ENCODE measurements around the gene FAM118A.
"Not testable (repeated sequence)": the region's sequence is repeated elsewhere in the genome, so short reads cannot be mapped to it uniquely, and the experiment has no call there.

FAM118A gene

DNA sequence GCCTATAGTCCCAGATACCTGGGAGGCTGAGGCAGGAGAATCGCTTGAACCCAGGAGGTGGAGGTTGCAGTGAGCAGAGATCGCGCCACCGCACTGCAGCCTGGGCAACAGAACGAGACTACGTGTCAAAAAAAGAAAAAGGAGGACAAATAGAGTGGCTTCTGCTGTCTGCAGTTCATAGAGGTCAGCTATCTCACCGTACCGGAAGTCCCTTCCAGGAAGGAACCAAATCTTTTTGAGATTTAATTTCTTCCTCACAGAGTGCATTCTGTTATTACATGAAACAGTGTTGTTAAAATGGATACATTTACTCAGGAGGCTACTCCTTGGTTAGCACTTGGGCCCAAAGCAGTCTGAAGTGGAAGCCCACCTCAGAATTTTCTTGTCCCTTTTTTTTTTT lies 33.4 kb downstream of the FAM118A start:
- DNase-seq (ENCODE audit: low spot score) = no peak
- TF ChIP-seq, protein P1, sequence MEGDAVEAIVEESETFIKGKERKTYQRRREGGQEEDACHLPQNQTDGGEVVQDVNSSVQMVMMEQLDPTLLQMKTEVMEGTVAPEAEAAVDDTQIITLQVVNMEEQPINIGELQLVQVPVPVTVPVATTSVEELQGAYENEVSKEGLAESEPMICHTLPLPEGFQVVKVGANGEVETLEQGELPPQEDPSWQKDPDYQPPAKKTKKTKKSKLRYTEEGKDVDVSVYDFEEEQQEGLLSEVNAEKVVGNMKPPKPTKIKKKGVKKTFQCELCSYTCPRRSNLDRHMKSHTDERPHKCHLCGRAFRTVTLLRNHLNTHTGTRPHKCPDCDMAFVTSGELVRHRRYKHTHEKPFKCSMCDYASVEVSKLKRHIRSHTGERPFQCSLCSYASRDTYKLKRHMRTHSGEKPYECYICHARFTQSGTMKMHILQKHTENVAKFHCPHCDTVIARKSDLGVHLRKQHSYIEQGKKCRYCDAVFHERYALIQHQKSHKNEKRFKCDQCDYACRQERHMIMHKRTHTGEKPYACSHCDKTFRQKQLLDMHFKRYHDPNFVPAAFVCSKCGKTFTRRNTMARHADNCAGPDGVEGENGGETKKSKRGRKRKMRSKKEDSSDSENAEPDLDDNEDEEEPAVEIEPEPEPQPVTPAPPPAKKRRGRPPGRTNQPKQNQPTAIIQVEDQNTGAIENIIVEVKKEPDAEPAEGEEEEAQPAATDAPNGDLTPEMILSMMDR (IDR thresholded peaks at IDR 0.05; ENCODE audit: borderline replicate concordance, control extremely low read depth, extremely low read depth, insufficient read depth, missing control alignments) = no peak
- in situ Hi-C loops (cut with MboI; ENCODE audit: low sequenced_read_pairs, unreplicated experiment) = no loop called here

DNA sequence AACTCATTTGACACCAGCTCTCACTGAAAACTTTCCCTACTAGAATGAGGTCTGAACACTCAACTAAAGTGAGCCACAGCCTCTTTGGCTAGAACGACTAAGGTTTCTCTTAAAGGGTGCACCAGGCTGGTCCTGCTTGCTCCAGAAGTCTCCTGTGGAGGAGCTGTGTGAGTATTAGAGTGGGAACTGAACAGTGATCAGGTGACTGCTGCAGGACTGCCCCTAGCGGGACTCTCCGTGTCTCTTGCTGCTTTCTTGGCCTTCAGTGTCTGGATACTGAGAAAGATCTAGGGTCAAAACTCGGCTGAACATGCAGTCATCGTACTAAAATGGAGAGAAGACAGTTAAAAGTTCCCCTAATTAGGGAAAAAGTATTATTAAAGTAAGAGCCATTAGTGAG lies 34.6 kb downstream of the FAM118A start:
- in situ Hi-C loops (cut with MboI; ENCODE audit: low sequenced_read_pairs, unreplicated experiment) = no loop called here
- no peak for DNase-seq (ENCODE audit: low spot score)

DNA sequence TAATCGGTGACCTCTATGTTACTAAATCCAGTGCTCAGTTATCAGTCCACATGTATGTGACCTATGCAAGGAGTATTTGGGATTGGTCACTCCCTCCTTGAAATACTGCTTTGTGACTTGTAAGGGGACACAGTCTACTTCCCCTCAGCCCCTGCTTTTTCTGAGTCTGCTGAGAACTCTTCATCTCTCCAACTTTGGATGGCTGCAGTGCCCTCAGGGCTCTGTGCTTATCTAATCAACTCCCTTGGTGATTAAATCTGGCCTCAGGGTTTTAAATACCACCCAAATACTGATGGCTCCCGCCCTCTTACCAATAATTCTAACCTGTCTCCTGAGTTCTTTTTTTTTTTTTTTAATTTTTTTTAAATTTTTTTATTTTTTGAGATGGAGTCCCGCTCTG lies 40.2 kb downstream of the FAM118A start:
- in situ Hi-C loops (cut with MboI; ENCODE audit: low sequenced_read_pairs, unreplicated experiment) = no loop called here
- TF ChIP-seq, protein P1 (IDR thresholded peaks at IDR 0.05; ENCODE audit: borderline replicate concordance, control extremely low read depth, extremely low read depth, insufficient read depth, missing control alignments) = no peak
- DNase-seq (ENCODE audit: low spot score) = no peak

More for the DNA sequence above, 34.6 kb downstream of the FAM118A start:
- TF ChIP-seq, protein P1 (IDR thresholded peaks at IDR 0.05; ENCODE audit: borderline replicate concordance, control extremely low read depth, extremely low read depth, insufficient read depth, missing control alignments) = no peak

DNA sequence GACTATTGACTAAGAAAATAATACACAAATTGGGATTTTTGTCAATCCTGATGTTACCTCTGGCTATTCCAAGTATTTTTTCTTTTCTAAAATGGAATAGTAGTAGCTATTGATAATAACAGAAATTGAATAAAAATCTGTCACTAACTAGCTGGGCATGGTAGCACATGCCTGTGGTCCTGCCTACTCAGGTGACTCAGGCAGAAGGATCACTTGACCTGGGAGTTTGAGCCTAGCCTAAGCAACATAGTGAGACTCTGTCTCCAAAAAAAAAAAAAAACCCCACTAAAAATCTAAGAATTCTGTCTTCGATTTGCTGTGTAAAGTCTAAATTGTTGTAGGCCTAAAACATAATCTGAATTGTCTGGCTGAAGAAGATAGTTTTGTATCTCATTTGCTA lies 42.2 kb downstream of the FAM118A start:
- no peak for DNase-seq (ENCODE audit: low spot score)
- TF ChIP-seq, protein P1 (IDR thresholded peaks at IDR 0.05; ENCODE audit: borderline replicate concordance, control extremely low read depth, extremely low read depth, insufficient read depth, missing control alignments) = no peak
- in situ Hi-C loops (cut with MboI; ENCODE audit: low sequenced_read_pairs, unreplicated experiment) = no loop called here

DNA sequence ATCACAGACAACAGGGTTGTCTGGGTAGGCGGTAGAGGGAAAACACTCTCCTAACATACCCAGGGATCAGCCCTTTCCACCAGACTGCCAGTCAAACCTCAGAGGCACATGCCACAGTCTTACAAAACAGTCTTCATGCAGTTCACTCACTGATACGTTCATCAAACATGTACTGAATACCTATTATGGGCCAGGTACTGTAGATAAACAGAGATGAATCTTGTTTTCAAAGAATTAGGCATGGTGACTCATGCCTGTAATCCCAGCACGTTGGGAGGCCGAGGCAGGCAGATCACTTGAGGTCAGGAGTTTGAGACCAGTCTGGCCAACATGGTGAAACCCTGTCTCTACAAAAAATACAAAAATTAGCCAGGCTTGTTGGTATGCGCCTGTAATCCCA lies 43.0 kb downstream of the FAM118A start:
- in situ Hi-C loops (cut with MboI; ENCODE audit: low sequenced_read_pairs, unreplicated experiment); DNase-seq (ENCODE audit: low spot score): not testable (repeated sequence)

DNA sequence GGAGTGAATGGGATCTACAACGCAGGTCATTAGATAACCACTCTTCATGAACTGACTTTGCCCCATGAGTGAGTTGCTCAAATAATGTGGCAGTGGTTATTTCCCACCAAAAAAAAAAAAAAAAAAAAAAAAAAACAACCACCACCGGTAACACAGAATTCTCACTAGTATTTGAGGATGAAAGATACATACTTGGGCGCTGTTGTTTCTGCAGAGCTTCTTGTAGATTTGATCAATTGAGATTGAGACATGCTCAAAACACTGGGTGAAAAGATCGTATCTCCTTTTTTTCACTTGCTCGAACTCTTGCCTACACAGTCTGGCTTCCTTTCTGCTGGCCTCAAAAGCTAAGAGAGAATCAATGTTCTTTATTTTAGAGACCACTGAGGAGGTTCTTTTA lies 44.1 kb downstream of the FAM118A start:
- in situ Hi-C loops (cut with MboI; ENCODE audit: low sequenced_read_pairs, unreplicated experiment) = no loop called here
- TF ChIP-seq, protein P1 (IDR thresholded peaks at IDR 0.05; ENCODE audit: borderline replicate concordance, control extremely low read depth, extremely low read depth, insufficient read depth, missing control alignments) = no peak
- DNase-seq (ENCODE audit: low spot score) = no peak

DNA sequence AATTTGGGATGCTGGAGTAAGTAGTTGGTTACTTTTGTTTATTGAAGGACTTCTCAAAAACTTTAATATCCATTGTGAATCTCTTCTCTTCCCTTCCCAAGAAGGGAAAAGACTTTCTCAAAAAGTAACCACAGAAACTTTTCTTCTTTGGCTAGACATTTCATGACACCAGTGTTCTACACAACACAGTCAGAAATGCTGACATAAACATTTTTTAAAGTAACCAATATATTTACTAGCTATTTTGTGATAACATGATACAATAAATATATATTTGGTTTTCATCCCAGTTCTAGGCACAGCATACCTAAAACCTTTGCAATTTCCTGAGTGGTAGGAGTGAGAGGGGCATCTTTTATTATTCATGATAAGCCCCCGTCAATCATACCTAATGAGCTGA lies 47.8 kb downstream of the FAM118A start:
- in situ Hi-C loops (cut with MboI; ENCODE audit: low sequenced_read_pairs, unreplicated experiment) = no loop called here
- TF ChIP-seq, protein P1 (IDR thresholded peaks at IDR 0.05; ENCODE audit: borderline replicate concordance, control extremely low read depth, extremely low read depth, insufficient read depth, missing control alignments) = no peak
- no peak for DNase-seq (ENCODE audit: low spot score)
